Liver (tissue), 9 donors: ENCODE measurements around the gene TSTD2. TPM values are rescaled to one million over a fixed set of nuclear protein-coding genes. Genes with fewer than 3 reads are reported as not detected.

Source experiments
- DNase-seq: peaks from one replicate; pipeline ENCODE4 v3.0.0-alpha.2; 2017; ENCODE audit warnings: low spot score
- H3K27ac ChIP-seq, 2 donors: one replicate each; pipeline ENCODE4 v1.7.0; 2013; ENCODE audit warnings: inconsistent platforms in 2 of 2, low read length in 2 of 2, control low read depth in 1 of 2, low read depth in 1 of 2, mild to moderate bottlenecking in 1 of 2
- H3K27me3 ChIP-seq, 4 donors: one replicate each; pipeline versions ENCODE4 v1.6.1 to v1.7.0; 2013; ENCODE audit warnings: low read length in 3 of 4, inconsistent platforms in 1 of 4, mild to moderate bottlenecking in 1 of 4, moderate library complexity in 1 of 4; ENCODE audit not compliant: control insufficient read depth in 4 of 4, insufficient read depth in 4 of 4
- H3K36me3 ChIP-seq, 4 donors: one replicate each; pipeline versions ENCODE4 v1.6.1 to v1.7.0; 2013; ENCODE audit warnings: low read length in 3 of 4, mild to moderate bottlenecking in 3 of 4, low read depth in 1 of 4, moderate library complexity in 1 of 4; ENCODE audit not compliant: control insufficient read depth in 4 of 4, insufficient read depth in 3 of 4
- H3K4me1 ChIP-seq, 4 donors: one replicate each; pipeline versions ENCODE4 v1.6.1 to v1.7.0; 2013; ENCODE audit warnings: low read length in 3 of 4, mild to moderate bottlenecking in 3 of 4, moderate library complexity in 1 of 4; ENCODE audit not compliant: control insufficient read depth in 4 of 4, insufficient read depth in 4 of 4
- H3K4me3 ChIP-seq, 3 donors: one replicate each; pipeline versions ENCODE4 v1.6.1 to v1.7.0; 2013; ENCODE audit warnings: low read length in 3 of 3, control low read depth in 1 of 3, low read depth in 1 of 3, mild to moderate bottlenecking in 1 of 3
- H3K9ac ChIP-seq, 2 donors: one replicate each; pipeline ENCODE4 v1.7.0; 2013; ENCODE audit warnings: low read length in 2 of 2, mild to moderate bottlenecking in 2 of 2, moderate library complexity in 2 of 2, control low read depth in 1 of 2, low read depth in 1 of 2
- H3K9me3 ChIP-seq, 4 donors: one replicate each; pipeline versions ENCODE4 v1.6.1 to v1.7.0; 2013; ENCODE audit warnings: low read length in 3 of 4; ENCODE audit not compliant: control insufficient read depth in 4 of 4
- EGR1 ChIP-seq, 2 donors: IDR thresholded peaks; 2 replicates each; pipeline ENCODE4 v1.6.1; 2016 to 2018; ENCODE audit warnings: antibody characterized with exemption in 2 of 2, low read depth in 2 of 2
- FOXA2 ChIP-seq: IDR thresholded peaks from 2 replicates; pipeline ENCODE4 v1.6.1; 2016; ENCODE audit warnings: antibody characterized with exemption
- HNF4G ChIP-seq: IDR thresholded peaks from 2 replicates; pipeline ENCODE4 v1.6.1; 2016; ENCODE audit warnings: antibody characterized with exemption
- JUND ChIP-seq, 2 donors: IDR thresholded peaks; 2 replicates each; pipeline ENCODE4 v1.6.1; 2016; ENCODE audit warnings: antibody characterized with exemption in 2 of 2
- NR2F2 ChIP-seq: IDR thresholded peaks from 2 replicates; pipeline ENCODE4 v1.6.1; 2016; ENCODE audit warnings: antibody characterized with exemption
- RAD21 ChIP-seq, 2 donors: IDR thresholded peaks; 2 replicates each; pipeline ENCODE4 v1.6.1; 2016; ENCODE audit warnings: antibody characterized with exemption in 2 of 2, mild to moderate bottlenecking in 2 of 2
- REST ChIP-seq: IDR thresholded peaks from 2 replicates; pipeline ENCODE4 v1.6.1; 2016; ENCODE audit warnings: antibody characterized with exemption, mild to moderate bottlenecking
- RXRA ChIP-seq, 2 donors: IDR thresholded peaks; 2 replicates each; pipeline ENCODE4 v1.6.1; 2017 to 2018; ENCODE audit warnings: antibody characterized with exemption in 2 of 2, mild to moderate bottlenecking in 1 of 2
- SP1 ChIP-seq: IDR thresholded peaks from 2 replicates; pipeline ENCODE4 v1.6.1; 2018; ENCODE audit warnings: antibody characterized with exemption, mild to moderate bottlenecking
- YY1 ChIP-seq: IDR thresholded peaks from 2 replicates; pipeline ENCODE4 v1.6.1; 2016; ENCODE audit warnings: antibody characterized with exemption, mild to moderate bottlenecking
- WGBS: extraction: QIAGEN DNeasy Blood & Tissue Kit; methylation state at CpG from one replicate; pipeline ENCODE4 v1.1.7; 2013; 5-methylcytosine and 5-hydroxymethylcytosine counted together
- polyA plus RNA-seq, 2 donors: library from polyadenylated mRNA; stranded (reverse) in 1 of 2; unstranded in 1 of 2; fragments of 200-250 nt in 1 of 2; fragments of >200 nt in 1 of 2; fragmentation: Nextera tagmentation in 1 of 2; extraction: Ambion mirVana in 1 of 2; gene quantifications; one replicate each; pipeline versions ENCODE4 v1.2.1 to v1.2.3, GENCODE V29; 2013 to 2015
- total RNA-seq, 2 donors: library from RNA; depleted of rRNA; stranded (reverse); fragments of >200 nt; gene quantifications; one replicate each; pipeline ENCODE4 v1.2.3, GENCODE V29; 2014
- TF ChIP-seq, protein P1 (sequence below): fragments of 150-350 bp; IDR thresholded peaks from 2 replicates; pipeline ENCODE4 v1.5.1; 2017; ENCODE audit warnings: improper control_type of control experiment, low read depth, low read length; ENCODE audit not compliant: missing input control
- TF ChIP-seq, protein P2 (sequence below): IDR thresholded peaks from 2 replicates; pipeline ENCODE4 v1.6.1; 2016; ENCODE audit warnings: antibody characterized with exemption
- TF ChIP-seq, protein P3 (sequence below): IDR thresholded peaks from 2 replicates; pipeline ENCODE4 v1.6.1; 2016; ENCODE audit warnings: antibody characterized with exemption
- TF ChIP-seq, protein P4 (sequence below): IDR thresholded peaks from 2 replicates; pipeline ENCODE4 v1.6.1; 2016; ENCODE audit warnings: antibody characterized with exemption
- donor health status: healthy.
- donor health status: healthy.
- donor health status: healthy.
- donor health status: healthy.
- donor health status: healthy.

The TSTD2 gene
- total and polyA plus RNA-seq, 4 donors: 4.6 to 13.8 (median 7.1) TPM

GRCh38 chr9:97682242-97682641, 49.1 kb upstream of the TSTD2 start:
- Histone ChIP-seq H3K27ac (no peak overlapping the region), H3K27me3 (no peaks in the 10 kb centered on the region), H3K4me1 (peaks cover 0 to 2% (median 0%) of the 10 kb centered on the region in 4 donors), H3K36me3 (peaks cover 3 to 55% (median 38%) of the 10 kb centered on the region in 4 donors), H3K9me3 (no peaks in the 10 kb centered on the region), H3K4me3 (no peak overlapping the region), H3K9ac (no peak overlapping the region)
- WGBS: 96% methylated on average over 1 of the region's 1 CpG
- DNase-seq: no peak
- TF ChIP-seq, protein P1, sequence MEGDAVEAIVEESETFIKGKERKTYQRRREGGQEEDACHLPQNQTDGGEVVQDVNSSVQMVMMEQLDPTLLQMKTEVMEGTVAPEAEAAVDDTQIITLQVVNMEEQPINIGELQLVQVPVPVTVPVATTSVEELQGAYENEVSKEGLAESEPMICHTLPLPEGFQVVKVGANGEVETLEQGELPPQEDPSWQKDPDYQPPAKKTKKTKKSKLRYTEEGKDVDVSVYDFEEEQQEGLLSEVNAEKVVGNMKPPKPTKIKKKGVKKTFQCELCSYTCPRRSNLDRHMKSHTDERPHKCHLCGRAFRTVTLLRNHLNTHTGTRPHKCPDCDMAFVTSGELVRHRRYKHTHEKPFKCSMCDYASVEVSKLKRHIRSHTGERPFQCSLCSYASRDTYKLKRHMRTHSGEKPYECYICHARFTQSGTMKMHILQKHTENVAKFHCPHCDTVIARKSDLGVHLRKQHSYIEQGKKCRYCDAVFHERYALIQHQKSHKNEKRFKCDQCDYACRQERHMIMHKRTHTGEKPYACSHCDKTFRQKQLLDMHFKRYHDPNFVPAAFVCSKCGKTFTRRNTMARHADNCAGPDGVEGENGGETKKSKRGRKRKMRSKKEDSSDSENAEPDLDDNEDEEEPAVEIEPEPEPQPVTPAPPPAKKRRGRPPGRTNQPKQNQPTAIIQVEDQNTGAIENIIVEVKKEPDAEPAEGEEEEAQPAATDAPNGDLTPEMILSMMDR: no peak
- TF ChIP-seq, protein P2, sequence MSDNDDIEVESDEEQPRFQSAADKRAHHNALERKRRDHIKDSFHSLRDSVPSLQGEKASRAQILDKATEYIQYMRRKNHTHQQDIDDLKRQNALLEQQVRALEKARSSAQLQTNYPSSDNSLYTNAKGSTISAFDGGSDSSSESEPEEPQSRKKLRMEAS: no peak
- TF ChIP-seq, protein P3, sequence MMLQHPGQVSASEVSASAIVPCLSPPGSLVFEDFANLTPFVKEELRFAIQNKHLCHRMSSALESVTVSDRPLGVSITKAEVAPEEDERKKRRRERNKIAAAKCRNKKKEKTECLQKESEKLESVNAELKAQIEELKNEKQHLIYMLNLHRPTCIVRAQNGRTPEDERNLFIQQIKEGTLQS: no peak
- TF ChIP-seq YY1 (no peak), FOXA2 (no peak), HNF4G (no peak), EGR1 (IDR thresholded peaks at IDR 0.05; ENCODE audit: low read depth in 2 of 2) (no peak), RAD21 (IDR thresholded peaks at IDR 0.05) (no peak), RXRA (IDR thresholded peaks at IDR 0.05) (no peak), REST (no peak), NR2F2 (no peak)
- TF ChIP-seq, protein P4, sequence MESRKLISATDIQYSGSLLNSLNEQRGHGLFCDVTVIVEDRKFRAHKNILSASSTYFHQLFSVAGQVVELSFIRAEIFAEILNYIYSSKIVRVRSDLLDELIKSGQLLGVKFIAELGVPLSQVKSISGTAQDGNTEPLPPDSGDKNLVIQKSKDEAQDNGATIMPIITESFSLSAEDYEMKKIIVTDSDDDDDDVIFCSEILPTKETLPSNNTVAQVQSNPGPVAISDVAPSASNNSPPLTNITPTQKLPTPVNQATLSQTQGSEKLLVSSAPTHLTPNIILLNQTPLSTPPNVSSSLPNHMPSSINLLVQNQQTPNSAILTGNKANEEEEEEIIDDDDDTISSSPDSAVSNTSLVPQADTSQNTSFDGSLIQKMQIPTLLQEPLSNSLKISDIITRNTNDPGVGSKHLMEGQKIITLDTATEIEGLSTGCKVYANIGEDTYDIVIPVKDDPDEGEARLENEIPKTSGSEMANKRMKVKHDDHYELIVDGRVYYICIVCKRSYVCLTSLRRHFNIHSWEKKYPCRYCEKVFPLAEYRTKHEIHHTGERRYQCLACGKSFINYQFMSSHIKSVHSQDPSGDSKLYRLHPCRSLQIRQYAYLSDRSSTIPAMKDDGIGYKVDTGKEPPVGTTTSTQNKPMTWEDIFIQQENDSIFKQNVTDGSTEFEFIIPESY: no peak

DNA sequence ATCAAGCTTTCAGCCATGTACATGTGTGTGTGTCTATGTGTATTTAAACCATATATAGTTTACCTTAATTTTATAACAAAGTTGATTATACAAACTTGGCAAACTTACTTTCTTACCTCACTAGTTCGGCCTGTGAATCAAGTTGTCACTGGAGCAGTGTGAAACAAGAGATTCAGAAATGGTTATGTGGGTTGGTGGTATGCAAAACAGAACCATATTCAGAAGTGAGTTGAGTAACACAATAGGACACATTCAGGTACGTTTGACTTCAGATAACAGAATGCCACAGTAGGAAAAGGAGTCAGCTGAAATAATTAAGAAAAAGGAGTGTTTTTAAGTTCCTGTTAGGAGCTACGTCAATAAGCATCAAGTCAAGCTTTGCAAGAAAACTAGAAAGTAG, 42.5 kb upstream of the TSTD2 start:
- Histone ChIP-seq H3K4me3 (no peak overlapping the region), H3K36me3 (peaks cover 9 to 70% (median 47%) of the 10 kb centered on the region in 4 donors), H3K4me1 (peaks cover 0 to 13% (median under 1%) of the 10 kb centered on the region in 4 donors), H3K27me3 (no peaks in the 10 kb centered on the region), H3K27ac (no peak overlapping the region), H3K9ac (no peak overlapping the region), H3K9me3 (no peaks in the 10 kb centered on the region)
- TF ChIP-seq JUND (IDR thresholded peaks at IDR 0.05) (no peak), SP1 (no peak)
- TF ChIP-seq, protein P1: no peak
- WGBS: 79% methylated on average over 3 of the region's 3 CpGs
- no peak for DNase-seq
